ENCODE results near the gene GOLGA6A.
"Not testable (repeated sequence)": the region's sequence is repeated elsewhere in the genome, so short reads cannot be mapped to it uniquely, and the experiment has no call there.

Gene GOLGA6A, protein sequence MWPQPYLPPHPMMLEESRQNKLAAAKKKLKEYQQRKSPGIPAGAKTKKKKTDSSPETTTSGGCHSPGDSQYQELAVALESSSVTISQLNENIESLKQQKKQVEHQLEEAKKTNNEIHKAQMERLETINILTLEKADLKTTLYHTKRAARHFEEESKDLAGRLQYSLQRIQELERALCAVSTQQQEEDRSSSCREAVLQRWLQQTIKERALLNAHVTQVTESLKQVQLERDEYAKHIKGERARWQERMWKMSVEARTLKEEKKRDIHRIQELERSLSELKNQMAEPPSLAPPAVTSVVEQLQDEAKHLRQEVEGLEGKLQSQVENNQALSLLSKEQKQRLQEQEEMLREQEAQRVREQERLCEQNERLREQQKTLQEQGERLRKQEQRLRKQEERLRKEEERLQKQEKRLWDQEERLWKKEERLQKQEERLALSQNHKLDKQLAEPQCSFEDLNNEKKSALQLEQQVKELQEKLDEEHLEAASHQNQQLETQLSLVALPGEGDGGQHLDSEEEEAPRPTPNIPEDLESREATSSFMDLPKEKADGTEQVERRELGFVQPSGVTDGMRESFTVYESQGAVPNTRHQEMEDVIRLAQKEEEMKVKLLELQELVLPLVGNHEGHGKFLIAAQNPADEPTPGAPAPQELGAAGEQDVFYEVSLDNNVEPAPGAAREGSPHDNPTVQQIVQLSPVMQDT

DNA sequence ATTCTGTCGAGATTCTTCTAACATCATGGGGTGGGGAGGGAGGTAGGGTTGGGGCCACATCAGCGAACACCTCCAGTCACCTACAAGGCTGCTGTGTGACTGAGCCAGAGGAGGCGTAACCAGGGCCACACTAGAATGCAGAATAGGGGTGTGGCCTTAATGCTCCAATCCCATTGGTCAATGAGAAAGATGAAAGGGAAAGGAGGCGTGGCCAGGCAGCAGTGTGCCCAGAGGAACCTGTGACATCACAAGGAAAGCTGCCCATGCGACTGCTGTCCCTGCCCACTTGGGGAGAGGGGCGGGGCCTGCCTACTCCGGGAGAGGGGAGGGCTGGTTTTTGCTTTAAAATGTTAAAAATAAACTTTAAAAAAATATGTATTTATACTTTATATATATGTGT, at the start of gene GOLGA6A:
GOLGA6A (minus strand) TSS at position 101 of the 400 bp plus-strand sequence; CDS start at position 60, 41 bp downstream.
- DNase-seq (ENCODE audit: low spot score), result not testable (repeated sequence)

DNA sequence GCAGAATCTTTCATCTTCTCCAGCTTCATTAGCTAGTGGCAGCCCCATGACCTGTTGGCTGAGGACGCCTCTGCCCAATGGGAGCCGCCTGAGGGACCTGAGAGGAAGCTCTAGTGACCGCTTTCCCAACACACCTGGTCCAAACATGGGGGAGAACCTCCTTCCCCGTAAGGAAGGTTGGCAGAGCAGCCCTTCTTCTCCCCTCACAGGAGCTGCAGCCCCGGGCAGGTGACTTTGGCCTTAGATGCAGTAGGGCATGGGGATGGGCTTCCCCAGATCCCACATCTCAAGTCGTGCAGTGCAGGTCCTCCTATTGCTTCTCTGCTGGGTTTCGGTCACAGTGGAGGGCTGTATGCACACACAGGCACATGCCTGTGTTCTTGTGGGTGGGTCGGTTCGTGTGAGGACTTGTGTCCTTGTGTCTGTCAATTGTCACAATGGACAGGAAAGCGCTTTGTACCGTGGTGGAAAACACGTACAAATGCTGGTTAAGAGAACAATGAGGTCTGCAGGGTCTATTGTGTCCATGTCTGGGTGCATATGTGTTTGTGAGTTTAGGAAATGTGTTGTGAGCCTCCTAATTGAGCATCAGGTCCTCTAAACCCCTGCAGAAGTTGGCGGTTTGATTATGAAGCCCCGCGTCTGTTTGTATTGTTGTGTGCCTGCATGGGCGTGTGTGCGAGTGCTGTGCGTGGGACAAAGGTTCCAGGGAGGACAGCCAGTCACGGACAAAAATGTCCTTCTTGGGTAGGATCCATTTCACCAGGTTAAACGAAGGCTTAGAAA, 49.5 kb upstream of the GOLGA6A start:
- no peak for DNase-seq (ENCODE audit: low spot score)

DNA sequence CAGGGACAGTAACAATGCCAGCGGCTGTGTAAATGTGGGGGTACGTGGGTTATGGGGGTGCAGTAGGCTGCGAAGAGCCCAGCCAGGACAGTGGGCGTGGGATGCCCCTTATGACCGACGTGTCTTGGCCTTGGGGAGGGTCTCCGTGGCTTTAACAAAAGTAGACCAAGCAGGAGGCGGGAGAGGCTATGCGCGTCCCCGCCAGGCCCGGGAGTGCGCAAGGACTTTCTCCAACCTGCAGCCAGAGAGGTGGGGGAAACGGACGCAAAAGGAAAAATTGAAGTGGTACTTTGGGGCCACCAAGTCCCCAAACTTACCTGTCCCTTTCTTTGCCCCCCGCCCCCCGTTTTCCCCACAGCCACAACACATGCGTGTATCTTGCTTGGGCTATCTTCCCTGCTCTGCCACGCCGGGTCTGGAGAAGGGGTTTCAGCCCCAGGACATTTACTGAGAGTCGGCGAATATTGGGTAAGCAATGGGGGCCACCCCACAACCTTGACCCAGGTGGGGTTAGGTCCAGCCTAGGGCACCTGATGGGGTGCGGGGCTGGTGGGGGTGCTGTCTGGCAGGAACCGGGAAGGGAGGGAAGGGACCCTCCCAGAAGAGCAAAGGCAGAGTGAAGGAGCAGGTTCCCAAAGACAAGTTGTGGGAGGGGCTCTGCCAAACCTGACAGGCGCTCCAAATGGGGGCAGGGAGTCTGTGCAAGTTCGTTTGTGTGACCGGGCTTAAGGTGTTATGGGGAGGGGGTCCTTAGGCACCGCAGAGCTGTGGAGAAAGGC, 48.7 kb upstream of the GOLGA6A start:
- no peak for DNase-seq (ENCODE audit: low spot score)

DNA sequence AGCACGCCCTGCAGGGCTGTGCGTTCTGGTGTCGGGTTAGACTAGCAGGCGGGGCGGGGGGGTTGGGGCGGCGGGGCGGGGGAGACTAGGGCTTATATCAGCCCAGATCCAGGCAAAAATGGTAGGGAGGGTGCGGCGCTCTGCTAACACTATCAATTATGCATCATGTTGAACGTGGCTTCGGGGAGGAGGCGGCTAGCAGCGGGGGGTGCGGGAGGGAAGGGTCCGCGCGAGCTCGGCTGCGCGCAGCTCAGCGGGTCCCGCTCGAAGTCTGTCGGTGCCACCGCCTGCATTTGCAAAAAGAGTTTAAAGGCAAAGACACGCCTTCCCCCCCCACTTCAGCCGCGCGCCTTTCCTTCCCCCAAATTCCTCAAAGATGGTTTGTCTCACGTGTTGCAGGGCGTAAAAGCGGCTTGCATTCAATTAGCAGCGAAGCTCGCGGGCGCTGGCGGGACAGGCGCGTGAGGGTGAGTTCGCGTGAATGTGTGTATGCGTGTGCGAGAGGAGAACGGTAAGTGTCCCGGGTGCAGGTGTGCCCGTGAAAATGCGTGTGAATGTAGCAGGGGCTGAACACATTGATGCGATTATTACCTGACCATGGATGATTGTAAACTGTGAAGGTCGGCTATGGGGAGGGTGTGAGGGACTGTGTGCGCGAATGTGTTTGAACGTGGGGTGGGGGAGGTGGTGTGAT, 48.0 kb upstream of the GOLGA6A start, which contains the start of gene ISLR2:
ISLR2 (plus strand) TSS at position 432 of the 694 bp plus-strand sequence. CDS start 2,169 bp downstream, outside the sequence.
- no peak for DNase-seq (ENCODE audit: low spot score)

DNA sequence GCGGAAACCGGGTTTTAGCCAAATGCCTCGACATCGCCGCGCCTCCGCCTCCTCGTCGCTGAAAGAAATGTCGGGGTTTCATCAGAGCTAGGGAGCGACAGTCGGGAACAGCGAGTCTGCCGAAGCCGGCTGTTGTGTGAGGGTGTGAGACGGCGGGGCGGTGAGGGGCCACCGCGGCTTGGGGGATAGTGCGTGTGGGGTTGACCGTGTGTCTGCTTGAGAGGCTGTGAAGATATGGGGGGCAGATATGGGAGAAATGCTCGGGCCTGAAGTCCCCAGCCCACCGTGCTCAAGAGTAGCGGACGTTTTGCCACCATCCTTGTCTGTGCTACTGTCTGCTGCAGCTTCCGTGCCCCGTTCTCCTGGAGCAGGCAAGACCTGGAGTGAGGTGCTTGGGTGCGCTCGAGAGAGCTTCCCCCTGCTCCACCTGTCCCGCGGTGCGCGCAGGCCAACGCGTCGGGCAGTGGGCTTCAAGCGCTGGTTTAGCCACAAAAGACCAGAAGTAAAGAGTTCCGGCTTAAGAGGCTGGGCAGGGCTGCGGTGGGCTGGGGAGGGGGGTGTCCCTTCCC, 47.3 kb upstream of the GOLGA6A start:
- no peak for DNase-seq (ENCODE audit: low spot score)

DNA sequence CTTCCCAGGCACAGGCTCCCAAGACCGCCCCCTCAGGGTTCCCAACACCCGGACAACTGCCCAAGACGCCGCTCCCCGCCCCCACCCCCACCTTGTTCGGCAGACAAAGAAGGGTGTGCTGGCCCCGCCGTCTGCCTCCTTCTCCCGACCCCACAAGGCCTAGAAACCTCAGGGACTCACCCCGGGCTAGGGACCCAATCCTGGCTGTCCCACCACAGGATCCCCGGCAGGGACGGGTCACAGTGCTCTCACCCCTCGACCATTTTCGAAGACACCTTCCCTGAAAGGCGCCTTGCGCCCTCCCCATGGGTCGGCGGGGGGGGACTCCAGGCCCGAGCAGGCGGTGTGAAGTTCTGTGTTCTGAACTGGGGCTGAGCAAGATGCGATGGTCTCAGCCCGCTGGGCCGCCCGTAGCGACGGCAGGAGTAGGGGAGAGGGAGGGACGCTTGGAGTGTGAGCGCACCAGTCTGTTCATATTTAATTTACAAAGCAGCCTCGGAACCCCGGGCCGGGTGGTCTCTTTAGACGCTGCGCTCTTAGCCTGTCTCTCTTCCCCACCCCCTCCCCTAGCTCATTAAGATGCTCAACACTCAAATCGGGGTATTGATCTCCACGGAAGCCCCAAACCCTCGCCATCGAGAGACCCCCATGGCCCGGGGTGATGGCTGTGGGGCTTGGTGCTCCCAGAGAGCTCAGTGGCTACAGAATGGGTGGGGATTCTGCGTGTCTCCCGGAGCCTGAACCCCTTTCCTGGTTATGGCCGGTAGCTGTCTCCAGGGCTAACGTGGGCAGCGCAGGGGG, 46.6 kb upstream of the GOLGA6A start:
- no peak for DNase-seq (ENCODE audit: low spot score)

DNA sequence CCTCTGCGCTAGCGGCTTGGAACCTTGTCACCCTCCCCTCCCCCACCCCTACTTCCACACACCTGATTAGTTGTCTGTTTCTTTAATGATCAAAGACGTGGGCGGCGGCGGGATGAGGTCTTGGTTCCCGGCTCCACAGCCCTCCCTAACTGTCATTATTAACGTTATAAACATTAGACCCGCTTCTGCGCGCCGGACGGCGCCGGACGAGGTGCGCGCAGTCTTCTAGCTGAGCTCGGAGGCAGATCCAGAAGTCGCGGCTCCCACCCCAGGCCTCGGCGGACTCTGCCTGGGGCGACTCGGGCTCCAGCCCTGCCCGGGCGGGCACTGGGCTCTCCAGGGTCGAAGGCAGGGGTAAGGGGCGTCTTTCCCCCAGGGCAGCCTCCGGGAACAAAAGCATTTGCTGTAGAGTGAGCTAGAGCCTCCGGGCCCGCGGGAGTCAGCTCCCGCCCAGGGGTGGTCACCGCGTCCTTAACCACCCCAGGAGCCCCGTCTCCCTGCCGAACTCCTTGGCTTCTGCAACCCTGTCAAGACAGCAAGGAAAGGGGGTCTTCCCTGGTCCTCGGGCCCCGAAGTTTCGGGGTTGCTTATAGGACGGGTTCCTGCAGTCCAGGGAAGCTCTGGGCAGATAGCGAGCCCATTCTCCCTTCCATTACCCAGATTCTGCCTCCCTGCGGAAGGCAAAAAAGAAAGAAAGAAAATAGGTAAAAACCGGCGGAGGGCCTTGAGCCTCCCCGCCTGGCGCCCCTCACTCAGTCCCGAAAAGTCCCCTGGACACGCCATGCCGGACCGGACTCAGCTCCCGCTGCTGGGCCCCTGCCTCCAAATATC, 45.8 kb upstream of the GOLGA6A start:
- DNase-seq (ENCODE audit: low spot score), result no peak

DNA sequence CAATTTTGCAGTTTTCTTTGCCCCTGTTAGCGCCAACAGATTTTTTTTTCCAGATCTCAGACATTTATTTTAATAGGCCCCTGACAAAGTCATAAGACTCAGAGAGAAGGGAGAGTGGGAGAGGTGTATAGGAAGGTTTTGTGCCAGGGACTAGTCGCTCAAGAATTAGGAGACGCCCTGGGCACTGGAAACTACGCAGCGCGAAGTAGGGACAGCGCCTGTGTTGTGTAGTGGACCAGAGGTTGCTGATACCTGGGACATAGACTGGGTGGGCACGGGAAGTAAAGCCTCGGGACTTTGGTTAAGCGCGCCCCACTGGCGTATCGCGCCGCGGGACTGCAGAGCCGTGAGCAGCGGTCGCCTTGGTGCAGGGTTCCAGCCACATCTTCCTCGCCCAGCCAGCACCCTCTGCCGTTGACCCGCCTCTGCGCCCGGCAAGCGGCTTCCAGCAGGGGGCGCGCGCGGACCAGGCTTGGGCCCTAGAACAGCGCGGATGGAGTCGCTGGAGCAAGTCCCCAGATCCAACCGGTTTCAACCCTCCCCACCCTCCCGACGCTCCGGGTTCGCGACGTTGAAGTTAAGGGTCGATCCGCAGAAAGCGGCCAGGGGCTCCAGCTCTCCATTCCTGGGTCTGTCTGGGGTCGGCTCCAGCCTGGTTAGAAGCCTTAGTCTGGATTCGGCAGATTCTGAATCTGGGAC, 45.1 kb upstream of the GOLGA6A start:
- DNase-seq (ENCODE audit: low spot score), result peak; percentile 87

DNA sequence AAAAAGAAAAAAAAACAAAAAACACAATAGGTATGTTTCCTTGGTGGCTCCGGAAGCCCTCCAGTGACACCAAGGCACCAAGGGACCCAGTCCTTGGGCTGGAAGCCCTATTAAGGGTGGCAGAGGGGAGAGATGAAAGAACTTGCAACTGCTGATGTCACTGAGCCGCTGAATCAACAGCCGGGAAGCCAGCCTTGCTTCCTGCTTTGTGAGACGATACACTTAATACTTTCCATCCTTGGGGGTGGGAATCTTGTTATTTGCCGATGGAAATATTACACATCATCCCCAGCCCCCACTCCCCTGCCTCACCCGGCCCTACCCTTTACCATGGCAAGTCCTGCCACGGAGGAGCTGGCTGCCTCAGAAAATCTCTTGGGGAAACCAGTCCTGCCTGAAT, 42.4 kb upstream of the GOLGA6A start:
- no peak for DNase-seq (ENCODE audit: low spot score)

DNA sequence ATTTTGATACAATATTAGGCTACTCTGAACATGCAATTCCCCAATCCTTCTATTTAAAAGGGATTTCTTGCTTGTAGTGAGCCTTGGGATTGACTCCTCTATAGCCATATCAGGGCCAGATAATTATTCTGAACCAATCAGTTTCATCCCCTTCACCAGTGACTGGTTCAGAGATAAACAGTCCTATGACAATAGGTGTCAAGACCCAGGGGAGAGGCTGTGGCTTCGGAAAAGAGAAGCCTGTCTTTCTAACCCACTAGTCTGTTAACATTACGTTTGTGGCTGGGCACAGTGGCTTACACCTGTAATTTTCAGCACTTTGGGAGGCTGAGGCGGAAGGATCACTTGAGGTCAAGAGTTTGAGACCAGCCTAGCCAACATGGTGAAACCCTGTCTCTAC, 41.8 kb upstream of the GOLGA6A start:
- DNase-seq (ENCODE audit: low spot score), result no peak

DNA sequence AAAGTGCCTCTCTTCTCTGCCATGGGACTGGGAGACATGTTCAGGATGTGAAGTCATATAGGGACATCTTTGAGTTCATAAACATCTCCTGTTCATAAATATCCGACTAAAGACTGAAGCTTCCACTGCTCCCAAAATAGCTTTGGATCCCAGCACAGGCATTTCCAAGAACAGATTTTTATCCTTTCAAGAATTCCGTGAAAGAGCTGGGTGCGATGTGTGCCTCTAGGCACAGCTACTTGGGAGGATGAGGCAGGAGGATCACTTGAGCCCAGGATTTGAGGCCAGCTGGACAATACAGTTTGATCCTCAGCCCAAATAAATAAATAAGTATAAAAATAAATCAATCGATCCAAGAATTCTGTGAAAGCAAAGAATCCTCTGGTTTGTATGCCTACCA, 41.3 kb upstream of the GOLGA6A start:
- no peak for DNase-seq (ENCODE audit: low spot score)

DNA sequence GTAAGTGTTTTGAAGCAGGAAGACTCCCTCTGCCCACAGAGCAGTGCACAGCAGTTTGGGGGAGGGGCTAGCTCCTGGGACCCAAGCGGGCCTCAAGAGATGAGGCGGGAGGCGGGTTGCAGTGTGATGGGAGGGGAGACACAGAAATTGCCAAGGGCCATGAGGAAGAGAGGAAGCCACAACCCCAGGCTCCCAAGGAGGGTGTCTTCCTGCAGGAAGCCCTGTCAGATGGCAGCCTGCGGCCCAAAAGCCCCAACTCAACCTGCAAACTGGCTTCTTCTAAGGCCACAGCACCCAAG, 40.7 kb upstream of the GOLGA6A start:
- no peak for DNase-seq (ENCODE audit: low spot score)

DNA sequence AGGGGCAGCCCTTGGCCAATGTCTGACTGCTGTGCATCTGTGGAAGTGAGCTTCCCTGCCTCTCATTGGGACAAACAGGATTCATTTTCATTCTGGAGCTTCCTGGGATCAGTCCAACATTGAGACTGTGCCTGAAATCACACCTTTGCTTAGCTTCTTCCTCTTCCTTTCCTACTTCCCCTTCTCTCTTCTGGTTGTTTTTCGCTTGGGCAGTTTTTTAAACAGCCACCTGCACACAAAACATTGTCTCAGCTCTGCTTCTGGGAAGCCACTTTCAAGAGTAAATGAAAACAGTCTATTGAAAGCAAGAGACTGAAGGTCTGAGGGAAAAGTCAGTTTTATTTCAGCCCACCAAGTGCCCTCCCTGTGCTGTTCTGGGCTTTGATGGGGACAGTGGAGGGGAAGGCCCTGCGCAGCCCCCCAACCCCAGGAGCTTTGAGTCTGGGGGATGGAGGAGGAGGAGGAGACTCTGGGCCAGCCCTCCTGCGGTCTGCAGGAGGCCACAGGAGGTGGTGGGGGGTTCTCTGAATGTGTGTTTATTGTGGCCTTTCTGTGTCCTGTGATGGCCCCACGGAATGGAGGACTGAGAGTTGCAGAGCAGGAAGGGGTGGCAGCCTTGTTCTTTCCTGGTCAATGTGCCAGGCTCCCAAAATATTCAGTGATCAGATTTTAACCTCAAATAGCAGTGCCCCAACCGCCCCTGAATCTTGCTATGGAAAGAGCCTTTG, 40.2 kb upstream of the GOLGA6A start:
- DNase-seq (ENCODE audit: low spot score), result no peak

DNA sequence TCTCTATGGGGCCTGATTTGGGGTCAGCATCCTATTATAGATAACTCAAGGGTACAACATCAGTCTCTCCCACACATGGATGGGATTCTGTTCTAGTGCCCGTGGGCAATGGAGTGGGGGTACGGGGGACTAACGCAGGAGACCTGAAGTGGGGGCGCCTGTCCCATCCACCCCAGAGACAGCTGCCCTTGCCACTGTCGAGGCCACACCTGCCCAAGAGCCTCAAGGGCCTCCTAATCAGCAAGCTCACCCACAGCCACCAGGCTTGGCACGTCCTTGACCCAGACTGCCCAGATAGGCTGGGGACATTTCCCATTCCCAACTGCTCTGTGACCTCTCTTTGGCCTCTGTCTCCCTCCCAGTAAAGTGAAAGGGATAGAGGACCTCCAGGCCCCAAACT, 39.5 kb upstream of the GOLGA6A start:
- DNase-seq (ENCODE audit: low spot score), result no peak

DNA sequence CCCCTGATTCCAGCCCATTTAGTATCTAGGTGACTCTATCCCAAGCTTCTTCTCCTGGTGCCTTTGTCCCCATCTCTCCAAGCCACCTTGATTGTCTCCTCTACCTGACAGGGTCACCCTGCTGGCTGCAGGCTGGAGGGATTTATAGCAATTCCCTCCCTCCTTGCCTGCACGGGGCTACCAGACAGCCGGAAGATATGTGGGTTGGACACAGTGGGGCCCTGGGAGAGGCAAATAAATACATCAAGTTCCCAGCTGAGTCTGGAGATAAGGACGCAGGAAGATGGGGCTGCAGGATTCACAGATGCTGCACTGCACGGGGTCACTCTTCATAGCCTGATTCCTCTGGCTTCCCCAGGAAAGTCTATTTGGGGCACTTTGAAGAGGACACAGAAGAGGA, 38.7 kb upstream of the GOLGA6A start:
- no peak for DNase-seq (ENCODE audit: low spot score)

DNA sequence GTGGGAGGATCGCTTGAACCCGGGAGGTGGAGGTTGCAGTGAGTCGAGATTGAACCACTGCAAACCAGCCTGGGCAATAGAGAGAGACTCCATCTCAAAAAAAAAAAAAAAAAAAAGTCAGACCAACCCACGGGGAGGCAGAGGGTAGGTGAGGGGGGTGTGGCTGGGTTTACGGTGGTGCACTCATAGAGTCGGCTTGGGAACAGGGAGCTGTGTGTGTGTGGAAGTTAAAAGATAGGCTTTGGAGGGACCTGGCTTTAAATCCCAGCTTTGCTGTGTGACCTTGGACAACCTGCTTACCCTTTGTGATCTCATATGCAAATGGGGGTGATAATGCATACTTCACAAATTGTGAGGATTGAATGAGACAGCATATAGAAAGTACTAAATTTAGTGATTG, 38.1 kb upstream of the GOLGA6A start:
- no peak for DNase-seq (ENCODE audit: low spot score)

DNA sequence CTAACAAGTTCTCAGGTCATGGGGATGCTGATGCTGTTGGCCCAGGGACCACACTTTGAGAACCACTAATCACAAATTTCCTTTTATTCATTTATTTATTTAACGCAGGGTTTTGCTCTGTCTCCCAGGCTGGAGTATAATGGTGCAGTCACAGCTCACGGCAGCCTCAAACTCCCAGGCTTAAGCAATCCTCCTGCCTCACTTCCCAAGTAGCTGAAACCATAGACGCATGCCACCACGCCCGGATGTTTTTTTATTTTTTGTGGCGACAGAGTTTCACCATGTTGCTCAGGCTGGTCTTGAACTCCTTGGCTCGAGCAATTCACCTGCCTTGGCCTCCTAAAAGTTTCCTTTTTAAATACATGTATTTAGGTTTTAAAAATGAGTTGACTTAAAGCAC, 27.4 kb upstream of the GOLGA6A start:
- DNase-seq (ENCODE audit: low spot score), result no peak

DNA sequence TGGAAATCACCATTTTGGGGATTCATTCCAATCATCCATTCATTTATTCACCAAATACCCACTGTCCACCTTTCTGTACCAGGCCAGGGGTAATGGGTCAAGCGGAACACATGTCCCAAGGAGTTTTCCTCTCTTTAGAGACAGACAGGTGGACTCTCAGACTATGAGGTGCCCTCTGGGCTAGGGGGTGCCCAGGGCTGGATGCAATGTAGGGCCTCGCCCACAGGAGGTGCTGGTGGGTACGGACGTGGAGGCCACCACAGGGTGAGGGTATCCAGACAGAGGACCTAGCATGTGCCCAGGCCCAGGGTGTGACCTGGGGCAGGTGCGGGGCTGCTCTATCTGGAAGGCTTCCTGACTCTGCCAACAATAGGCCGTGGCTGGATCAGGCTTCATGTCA, 26.3 kb upstream of the GOLGA6A start:
- DNase-seq (ENCODE audit: low spot score), result not testable (repeated sequence)

Data from hepatic stellate cell (primary cell).